Breast epithelium (tissue), 3 donors: ENCODE data around the gene SLC12A4.
"Not testable (repeated sequence)": the region's sequence is repeated elsewhere in the genome, so short reads cannot be mapped to it uniquely, and the experiment has no call there.

Experiments
- POLR2A ChIP-seq: fragments of 450-650 bp; IDR thresholded peaks from one replicate; pipeline ENCODE4 v1.6.1; 2016; ENCODE audit warnings: antibody characterized with exemption, mild to moderate bottlenecking, moderate library complexity
- POLR2AphosphoS5 ChIP-seq, 3 donors: sonication (generic); formaldehyde crosslinking; IDR thresholded peaks; one replicate each; pipeline ENCODE4 v1.6.1; 2017; ENCODE audit warnings: antibody characterized with exemption in 3 of 3
- TF ChIP-seq, protein P1 (sequence below), 3 donors: fragments of 450-650 bp; IDR thresholded peaks; one replicate each; pipeline ENCODE4 v1.5.1; 2016 to 2017; ENCODE audit warnings: antibody characterized with exemption in 3 of 3, mild to moderate bottlenecking in 3 of 3, moderate library complexity in 3 of 3

DNA sequence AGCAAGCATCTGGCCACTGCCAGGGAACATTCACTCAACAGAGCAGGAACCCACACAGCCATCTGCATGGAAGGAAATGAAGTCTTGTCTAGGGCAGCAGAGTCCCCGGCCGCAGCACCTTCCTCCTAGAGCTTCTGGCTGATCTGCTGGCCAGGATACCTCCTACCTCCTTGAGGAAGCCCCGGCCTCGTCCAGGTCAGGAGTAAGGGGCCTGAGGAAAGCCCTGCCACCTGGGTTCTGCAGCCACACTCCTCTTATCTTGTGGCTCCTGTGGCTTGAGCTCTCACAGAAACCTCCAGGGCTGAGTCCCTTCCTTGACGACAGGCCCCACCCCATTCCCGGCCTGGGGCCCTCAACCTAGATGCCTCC is 25.6 kb upstream of the SLC12A4 start:
- TF ChIP-seq, protein P1, sequence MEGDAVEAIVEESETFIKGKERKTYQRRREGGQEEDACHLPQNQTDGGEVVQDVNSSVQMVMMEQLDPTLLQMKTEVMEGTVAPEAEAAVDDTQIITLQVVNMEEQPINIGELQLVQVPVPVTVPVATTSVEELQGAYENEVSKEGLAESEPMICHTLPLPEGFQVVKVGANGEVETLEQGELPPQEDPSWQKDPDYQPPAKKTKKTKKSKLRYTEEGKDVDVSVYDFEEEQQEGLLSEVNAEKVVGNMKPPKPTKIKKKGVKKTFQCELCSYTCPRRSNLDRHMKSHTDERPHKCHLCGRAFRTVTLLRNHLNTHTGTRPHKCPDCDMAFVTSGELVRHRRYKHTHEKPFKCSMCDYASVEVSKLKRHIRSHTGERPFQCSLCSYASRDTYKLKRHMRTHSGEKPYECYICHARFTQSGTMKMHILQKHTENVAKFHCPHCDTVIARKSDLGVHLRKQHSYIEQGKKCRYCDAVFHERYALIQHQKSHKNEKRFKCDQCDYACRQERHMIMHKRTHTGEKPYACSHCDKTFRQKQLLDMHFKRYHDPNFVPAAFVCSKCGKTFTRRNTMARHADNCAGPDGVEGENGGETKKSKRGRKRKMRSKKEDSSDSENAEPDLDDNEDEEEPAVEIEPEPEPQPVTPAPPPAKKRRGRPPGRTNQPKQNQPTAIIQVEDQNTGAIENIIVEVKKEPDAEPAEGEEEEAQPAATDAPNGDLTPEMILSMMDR (IDR thresholded peaks at IDR 0.05) = not testable (repeated sequence)
- TF ChIP-seq POLR2A; POLR2AphosphoS5 (IDR thresholded peaks at IDR 0.05): not testable (repeated sequence)
